T-helper 2 cell treated with Interferon-gamma antibody and Interleukin-4, amounts not matched to agents 5 μg/mL and 100 μg/mL, for 36 hours (primary cell): ENCODE measurements around the gene TCOF1.
A peak's percentile ranks its signal among the peaks of the same experiment; 100 is the strongest.

Source experiments
- DNase-seq: peaks from one replicate; pipeline ENCODE4 v3.0.0; 2021; ENCODE audit warnings: low spot score
- H3K27ac Mint-ChIP-seq: one replicate; pipeline ENCODE4 v1.8.0; 2021; ENCODE audit warnings: mild to moderate bottlenecking, mixed read lengths
- H3K27me3 Mint-ChIP-seq: one replicate; pipeline ENCODE4 v1.8.0; 2021; ENCODE audit warnings: low read depth, mixed read lengths
- H3K36me3 Mint-ChIP-seq: one replicate; pipeline ENCODE4 v1.8.0; 2021; ENCODE audit warnings: low read depth, mixed read lengths
- H3K4me1 Mint-ChIP-seq: one replicate; pipeline ENCODE4 v1.8.0; 2021; ENCODE audit warnings: low read depth, mixed read lengths
- H3K4me3 Mint-ChIP-seq: one replicate; pipeline ENCODE4 v1.8.0; 2022; ENCODE audit warnings: mild to moderate bottlenecking, moderate library complexity, mixed read lengths
- H3K9me3 Mint-ChIP-seq: one replicate; pipeline ENCODE4 v1.8.0; 2021; ENCODE audit warnings: mixed read lengths

The TCOF1 gene

DNA sequence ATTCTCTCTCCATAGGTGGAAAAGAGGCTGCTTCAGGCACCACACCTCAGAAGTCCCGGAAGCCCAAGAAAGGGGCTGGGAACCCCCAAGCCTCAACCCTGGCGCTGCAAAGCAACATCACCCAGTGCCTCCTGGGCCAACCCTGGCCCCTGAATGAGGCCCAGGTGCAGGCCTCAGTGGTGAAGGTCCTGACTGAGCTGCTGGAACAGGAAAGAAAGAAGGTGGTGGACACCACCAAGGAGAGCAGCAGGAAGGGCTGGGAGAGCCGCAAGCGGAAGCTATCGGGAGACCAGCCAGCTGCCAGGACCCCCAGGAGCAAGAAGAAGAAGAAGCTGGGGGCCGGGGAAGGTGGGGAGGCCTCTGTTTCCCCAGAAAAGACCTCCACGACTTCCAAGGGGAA, 38.8 kb downstream of the TCOF1 start:
- Mint-ChIP-seq H3K4me1 (peaks cover 3% of the 10 kb centered on the region), H3K4me3 (no peak overlapping the region), H3K36me3 (peaks cover 54% of the 10 kb centered on the region), H3K27me3 (no peaks in the 10 kb centered on the region), H3K9me3 (no peaks in the 10 kb centered on the region), H3K27ac (no peak overlapping the region)
- DNase-seq, result no peak

GRCh38 chr5:150397146-150397781, 39.8 kb downstream of the TCOF1 start:
- peaks cover 57% of the 10 kb centered on the region for H3K36me3 Mint-ChIP-seq
- no peaks in the 10 kb centered on the region for H3K9me3 Mint-ChIP-seq
- H3K27ac Mint-ChIP-seq, result no peak overlapping the region

DNA sequence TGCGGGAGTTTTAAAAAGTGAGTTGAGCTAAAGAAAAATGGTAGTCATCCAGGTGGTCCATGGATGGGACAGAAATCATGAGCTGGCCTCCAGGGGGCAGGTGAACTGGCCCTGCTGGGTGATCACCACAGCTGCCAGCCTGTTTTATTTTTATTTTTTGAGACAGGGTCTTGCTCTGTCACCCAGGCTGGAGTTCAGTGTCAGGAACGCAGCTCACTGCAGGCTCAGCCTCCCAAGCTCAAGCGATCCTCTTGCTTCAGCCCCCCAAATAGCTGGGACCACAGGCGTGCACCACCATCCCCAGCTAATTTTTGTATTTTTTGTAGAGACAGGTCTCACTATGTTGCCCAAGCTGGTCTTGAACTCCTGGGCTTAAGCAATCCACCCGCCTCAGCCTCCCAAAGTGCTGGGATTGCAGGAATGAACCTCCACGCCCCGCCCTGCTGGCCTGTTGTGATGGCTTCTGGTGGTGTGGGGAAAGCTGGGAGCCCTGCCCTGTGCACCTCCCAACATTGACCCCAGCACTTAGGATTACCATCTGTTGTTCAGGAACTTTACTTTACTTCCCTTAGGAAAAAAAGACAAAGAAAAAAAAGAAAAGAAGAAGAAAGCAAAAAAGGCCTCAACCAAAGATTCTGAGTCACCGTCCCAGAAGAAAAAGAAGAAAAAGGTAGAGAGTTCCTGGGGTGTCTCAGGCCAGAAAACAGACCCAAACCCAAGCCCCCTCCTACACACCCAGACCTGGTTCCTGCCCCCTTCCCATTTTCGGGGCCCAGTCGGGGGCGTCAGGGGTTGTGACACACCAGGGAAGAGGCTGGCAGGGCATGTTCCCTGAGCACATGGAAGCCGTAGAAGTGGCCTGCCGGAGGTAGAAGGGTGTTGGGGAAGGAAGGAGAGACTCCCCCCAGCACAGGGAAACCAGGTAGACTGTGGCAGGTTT, 40.6 kb downstream of the TCOF1 start:
- H3K4me1 Mint-ChIP-seq, result peaks cover 4% of the 10 kb centered on the region
- H3K9me3 Mint-ChIP-seq, result no peaks in the 10 kb centered on the region
- no peak for DNase-seq
- H3K27me3 Mint-ChIP-seq, result no peaks in the 10 kb centered on the region
- peaks cover 61% of the 10 kb centered on the region for H3K36me3 Mint-ChIP-seq
- no peak overlapping the region for H3K4me3 Mint-ChIP-seq
- no peak overlapping the region for H3K27ac Mint-ChIP-seq

More at GRCh38 chr5:150397146-150397781, 39.8 kb downstream of the TCOF1 start:
- no peak for DNase-seq
- no peaks in the 10 kb centered on the region for H3K27me3 Mint-ChIP-seq
- H3K4me1 Mint-ChIP-seq, result peaks cover 4% of the 10 kb centered on the region
- H3K4me3 Mint-ChIP-seq, result no peak overlapping the region

DNA sequence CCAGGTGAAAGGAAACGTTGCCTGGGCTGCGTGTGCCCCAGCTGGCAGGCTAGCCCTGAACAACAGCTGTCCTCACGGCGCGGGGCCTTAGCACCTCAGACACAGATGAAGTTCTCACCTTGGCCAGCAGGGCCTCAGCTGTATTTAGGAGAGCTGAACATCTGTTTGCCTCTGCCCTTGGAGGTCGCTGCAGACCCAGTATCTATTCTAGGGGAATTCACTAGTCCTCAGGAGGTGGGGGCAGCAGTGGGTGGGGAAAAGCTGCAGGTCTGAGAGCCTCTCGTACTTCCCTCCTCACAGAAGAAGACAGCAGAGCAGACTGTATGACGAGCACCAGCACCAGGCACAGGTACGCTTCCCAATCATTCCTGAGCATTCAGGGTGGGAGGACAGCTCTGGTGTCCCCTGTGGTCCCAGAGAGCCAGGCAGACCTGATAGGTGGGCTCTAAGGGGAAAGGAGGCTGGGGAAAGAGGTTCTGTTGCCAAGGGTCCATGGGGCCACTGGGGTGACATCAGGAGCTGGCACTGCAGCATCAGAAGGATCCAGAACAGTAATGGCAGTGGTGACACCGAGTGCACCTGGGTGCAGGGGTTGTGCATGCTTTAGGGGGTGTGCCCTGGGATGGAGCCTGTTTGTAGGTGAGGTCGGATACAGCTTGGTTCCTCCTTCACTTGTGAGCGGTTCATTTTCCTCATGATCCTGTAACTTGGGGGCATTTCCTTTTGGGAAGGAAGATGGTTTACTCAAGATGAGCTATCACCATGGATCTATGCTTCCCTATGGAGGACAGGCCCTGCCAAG, 41.4 kb downstream of the TCOF1 start:
- Mint-ChIP-seq H3K36me3 (peaks cover 56% of the 10 kb centered on the region), H3K4me1 (peaks cover 4% of the 10 kb centered on the region), H3K27ac (no peak overlapping the region), H3K9me3 (no peaks in the 10 kb centered on the region), H3K27me3 (no peaks in the 10 kb centered on the region), H3K4me3 (no peak overlapping the region)
- DNase-seq, result no peak

DNA sequence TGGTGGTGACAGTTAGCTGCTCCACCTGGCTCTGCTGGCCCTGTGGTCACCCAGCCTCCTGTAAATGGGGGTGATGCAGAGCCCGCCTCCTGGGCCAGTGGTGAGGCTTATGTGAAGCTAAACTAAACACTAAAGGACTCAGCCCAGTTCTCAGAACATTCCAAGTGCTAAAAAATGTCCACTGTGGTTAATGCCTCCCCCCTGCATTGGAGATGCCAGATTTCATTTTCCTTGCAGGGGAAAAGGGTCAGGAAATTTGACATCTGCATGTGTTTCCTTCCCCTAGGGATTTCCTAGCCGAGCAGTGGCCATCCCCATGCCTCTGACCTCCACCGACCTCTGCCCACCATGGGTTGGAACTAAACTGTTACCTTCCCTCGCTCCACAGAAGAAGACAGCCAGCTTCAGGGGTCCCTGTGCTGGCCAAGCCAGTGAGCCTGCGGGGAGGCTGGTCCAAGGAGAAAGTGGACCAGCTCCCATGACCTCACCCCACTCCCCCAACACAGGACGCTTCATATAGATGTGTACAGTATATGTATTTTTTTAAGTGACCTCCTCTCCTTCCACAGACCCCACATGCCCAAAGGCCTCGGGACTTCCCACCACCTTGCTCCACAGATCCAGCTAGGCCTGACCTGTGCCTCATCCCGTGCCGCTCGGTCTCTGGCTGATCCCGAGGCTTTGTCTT, 42.2 kb downstream of the TCOF1 start:
- no peak for DNase-seq
- no peak overlapping the region for H3K4me3 Mint-ChIP-seq
- peaks cover 4% of the 10 kb centered on the region for H3K4me1 Mint-ChIP-seq
- no peaks in the 10 kb centered on the region for H3K9me3 Mint-ChIP-seq
- H3K27ac Mint-ChIP-seq, result no peak overlapping the region
- no peaks in the 10 kb centered on the region for H3K27me3 Mint-ChIP-seq
- peaks cover 56% of the 10 kb centered on the region for H3K36me3 Mint-ChIP-seq

- no peak overlapping the region for H3K4me3 Mint-ChIP-seq
- H3K4me1 Mint-ChIP-seq, result peaks cover 4% of the 10 kb centered on the region
- H3K27ac Mint-ChIP-seq, result peak overlapping the region; percentile 54
- H3K27me3 Mint-ChIP-seq, result no peaks in the 10 kb centered on the region
- peaks cover 54% of the 10 kb centered on the region for H3K36me3 Mint-ChIP-seq
- no peaks in the 10 kb centered on the region for H3K9me3 Mint-ChIP-seq
- no peak for DNase-seq
Measured at GRCh38 chr5:150400316-150401075, 43.0 kb downstream of the TCOF1 start.

GRCh38 chr5:150401076-150401375, 43.5 kb downstream of the TCOF1 start:
- Mint-ChIP-seq H3K27ac (peak overlapping the region; percentile 60), H3K36me3 (peaks cover 53% of the 10 kb centered on the region), H3K4me3 (no peak overlapping the region), H3K27me3 (no peaks in the 10 kb centered on the region), H3K4me1 (peaks cover 4% of the 10 kb centered on the region), H3K9me3 (no peaks in the 10 kb centered on the region)
- no peak for DNase-seq

- Mint-ChIP-seq H3K4me3 (no peak overlapping the region), H3K4me1 (peaks cover 4% of the 10 kb centered on the region), H3K27me3 (no peaks in the 10 kb centered on the region), H3K9me3 (no peaks in the 10 kb centered on the region), H3K36me3 (peaks cover 51% of the 10 kb centered on the region), H3K27ac (peak overlapping the region; percentile 60)
- no peak for DNase-seq
Measured at GRCh38 chr5:150401376-150402228, 44.1 kb downstream of the TCOF1 start.

- peaks cover 4% of the 10 kb centered on the region for H3K4me1 Mint-ChIP-seq
- H3K4me3 Mint-ChIP-seq, result no peak overlapping the region
- peak overlapping the region; percentile 28 for H3K27ac Mint-ChIP-seq
- no peaks in the 10 kb centered on the region for H3K27me3 Mint-ChIP-seq
- H3K9me3 Mint-ChIP-seq, result no peaks in the 10 kb centered on the region
- no peak for DNase-seq
- H3K36me3 Mint-ChIP-seq, result peaks cover 57% of the 10 kb centered on the region
Measured at GRCh38 chr5:150402229-150402773, 44.8 kb downstream of the TCOF1 start.

- H3K4me1 Mint-ChIP-seq, result peaks cover 4% of the 10 kb centered on the region
- H3K27me3 Mint-ChIP-seq, result no peaks in the 10 kb centered on the region
- no peaks in the 10 kb centered on the region for H3K9me3 Mint-ChIP-seq
- H3K27ac Mint-ChIP-seq, result peak overlapping the region; percentile 28
- no peak overlapping the region for H3K4me3 Mint-ChIP-seq
- peaks cover 54% of the 10 kb centered on the region for H3K36me3 Mint-ChIP-seq
- DNase-seq, result no peak
Measured at GRCh38 chr5:150402901-150403342, 45.4 kb downstream of the TCOF1 start.

DNA sequence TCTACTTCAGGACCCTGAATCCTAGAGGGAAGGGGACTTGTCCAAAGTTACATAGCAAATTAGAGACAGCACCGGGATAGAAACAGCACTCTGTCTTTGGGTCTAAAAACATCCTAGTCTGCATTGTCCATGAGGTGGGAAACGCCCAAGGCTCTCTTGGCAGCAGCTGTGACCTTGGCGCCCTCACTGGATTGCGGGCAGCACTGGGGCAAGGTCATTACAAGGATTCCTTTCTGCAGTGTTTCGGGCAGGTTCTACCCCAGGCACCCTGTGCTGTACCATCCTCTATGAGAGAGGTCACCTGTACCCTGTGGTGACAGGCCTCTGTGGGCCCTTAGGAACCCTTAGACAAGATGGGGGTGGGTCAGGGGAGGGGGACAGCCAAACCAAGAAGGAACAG, 46.6 kb downstream of the TCOF1 start:
- H3K4me3 Mint-ChIP-seq, result no peak overlapping the region
- no peaks in the 10 kb centered on the region for H3K9me3 Mint-ChIP-seq
- DNase-seq, result no peak
- H3K36me3 Mint-ChIP-seq, result peaks cover 52% of the 10 kb centered on the region
- H3K27me3 Mint-ChIP-seq, result no peaks in the 10 kb centered on the region
- peaks cover 4% of the 10 kb centered on the region for H3K4me1 Mint-ChIP-seq
- H3K27ac Mint-ChIP-seq, result no peak overlapping the region

DNA sequence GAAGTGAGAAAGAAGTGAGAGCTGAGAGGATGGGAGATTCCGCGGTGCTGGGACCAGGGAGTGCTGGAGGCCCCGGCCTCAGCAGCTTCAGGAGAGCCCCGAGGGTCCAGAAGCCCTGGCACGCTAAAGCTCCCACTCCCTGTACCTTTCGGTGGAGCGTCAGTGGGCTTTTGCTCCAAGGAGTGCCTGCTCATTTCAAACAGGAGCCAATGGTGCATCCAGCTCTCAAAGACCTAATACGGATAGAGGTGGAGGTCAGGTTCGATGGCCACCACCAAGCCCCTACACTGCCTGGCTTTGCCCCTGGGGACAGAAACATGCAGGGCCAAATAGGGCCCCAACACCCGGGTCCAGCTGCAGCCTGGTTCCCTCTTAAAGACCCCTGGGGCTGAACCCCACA, 47.0 kb downstream of the TCOF1 start:
- Mint-ChIP-seq H3K27me3 (no peaks in the 10 kb centered on the region), H3K9me3 (no peaks in the 10 kb centered on the region), H3K4me1 (peaks cover 4% of the 10 kb centered on the region), H3K36me3 (peaks cover 48% of the 10 kb centered on the region), H3K27ac (no peak overlapping the region), H3K4me3 (no peak overlapping the region)
- no peak for DNase-seq
